OCI-LY7 (cell line): Measurements from ENCODE around the gene GPR27. TPM values are rescaled to one million over a fixed set of nuclear protein-coding genes. Genes with fewer than 3 reads are reported as not detected.

ENCODE experiments used
- BruUV-seq: library from RNA; stranded (reverse); fragments of 400-500 nt; replicated peaks from 2 replicates; lab custom pipeline; 2021; lab: Mats Ljungman, UMichigan
- CTCF ChIA-PET: fragments of 300-600 bp; sonication (Branson Sonifier 250); formaldehyde crosslinking; loops from one replicate; lab custom pipeline; 2022; ENCODE audit warnings: antibody characterized with exemption; ENCODE audit not compliant: unreplicated experiment; lab: Charles Lee
- POLR2A ChIA-PET: fragments of 300-600 bp; sonication (Branson Sonifier 250); formaldehyde crosslinking; loops from one replicate; lab custom pipeline; 2022; ENCODE audit warnings: antibody characterized with exemption; lab: Charles Lee
- DNase-seq: peaks from one replicate; pipeline ENCODE4 v3.0.0-alpha.2; 2015; ENCODE audit warnings: low spot score
- H2AFZ ChIP-seq: fragments of 200-600 bp; sonication (generic), shearing (Covaris generic); 2 replicates; pipeline ENCODE4 v1.6.1; 2014; ENCODE audit warnings: mild to moderate bottlenecking, antibody characterized with exemption, low read length, moderate library complexity
- H3K27ac ChIP-seq: fragments of 200-600 bp; sonication (generic); 2 replicates; pipeline ENCODE4 v1.5.1; 2014; ENCODE audit warnings: mixed run types, low read depth, mild to moderate bottlenecking, moderate library complexity, low read length, inconsistent platforms; ENCODE audit not compliant: poor library complexity, severe bottlenecking
- H3K36me3 ChIP-seq: fragments of 200-600 bp; sonication (generic); 2 replicates; pipeline ENCODE4 v1.6.1; 2014; ENCODE audit warnings: mild to moderate bottlenecking, antibody characterized with exemption, low read length, moderate library complexity, mixed read lengths; ENCODE audit not compliant: insufficient read depth
- H3K4me1 ChIP-seq: fragments of 200-600 bp; sonication (generic); 2 replicates; pipeline ENCODE4 v1.5.1; 2014; ENCODE audit warnings: mild to moderate bottlenecking, low read length; ENCODE audit not compliant: insufficient read depth, poor library complexity, severe bottlenecking
- H3K4me2 ChIP-seq: fragments of 200-600 bp; sonication (generic); 2 replicates; pipeline ENCODE4 v1.6.1; 2014; ENCODE audit warnings: mild to moderate bottlenecking, low read length
- H3K4me3 ChIP-seq: fragments of 200-600 bp; sonication (generic); 2 replicates; pipeline ENCODE4 v1.5.1; 2014; ENCODE audit warnings: mild to moderate bottlenecking, low read depth, low read length; ENCODE audit not compliant: poor library complexity, severe bottlenecking
- H3K79me2 ChIP-seq: fragments of 200-600 bp; sonication (generic); 2 replicates; pipeline ENCODE4 v1.6.1; 2016; ENCODE audit warnings: low read depth, mild to moderate bottlenecking, low read length, moderate library complexity, mixed read lengths; ENCODE audit not compliant: insufficient read depth
- H3K9me2 ChIP-seq: fragments of 200-600 bp; sonication (generic); 2 replicates; pipeline ENCODE4 v1.6.1; 2016; ENCODE audit warnings: mild to moderate bottlenecking, low read length, mixed read lengths; ENCODE audit not compliant: insufficient read depth
- H3K9me3 ChIP-seq: fragments of 200-600 bp; sonication (generic); 2 replicates; pipeline ENCODE4 v1.6.1; 2014; ENCODE audit warnings: mild to moderate bottlenecking, mixed run types, low read length, mixed read lengths
- H4K20me1 ChIP-seq: fragments of 200-600 bp; sonication (generic); 2 replicates; pipeline ENCODE4 v1.6.1; 2014; ENCODE audit warnings: mild to moderate bottlenecking, antibody characterized with exemption, low read length, moderate library complexity, mixed read lengths; ENCODE audit not compliant: insufficient read depth
- CTCF ChIP-seq: fragments of 200-600 bp; sonication (generic); conservative IDR thresholded peaks from 2 replicates; pipeline ENCODE4 v1.5.1; 2014; ENCODE audit warnings: mild to moderate bottlenecking, antibody characterized with exemption, low read length, moderate library complexity, mixed read lengths
- EZH2phosphoT487 ChIP-seq: fragments of 200-600 bp; sonication (generic); IDR thresholded peaks from 2 replicates; pipeline ENCODE4 v1.6.1; 2018; ENCODE audit warnings: low read depth, borderline replicate concordance, mild to moderate bottlenecking, mixed run types, antibody characterized with exemption, low read length, moderate library complexity, mixed read lengths
- intact Hi-C: fragments of 100-400 bp; cut with micrococcal nuclease; formaldehyde crosslinking; loops from one replicate; pipeline ENCODE4 v1.10.0; 2022; ENCODE audit not compliant: unreplicated experiment
- total RNA-seq, 2 experiments: library from RNA; depleted of rRNA in 1 of 2; stranded (reverse); fragments of >200 nt in 1 of 2; shearing (Covaris generic) in 1 of 2; gene quantifications; 2 replicates each; pipeline ENCODE4 v1.2.3, GENCODE V29; 2014 to 2022

GPR27 gene
- total RNA-seq, 2 experiments from 2014 or later, result not detected

- BruUV-seq, result no TSS peak
- H3K79me2 ChIP-seq, result no peaks in the 10 kb centered on the region
- ChIA-PET POLR2A (no interaction called here), CTCF (no interaction called here)
- H3K4me2 ChIP-seq, result no peak overlapping the region
- no peaks in the 10 kb centered on the region for H3K9me2 ChIP-seq
- intact Hi-C loops, result loop anchor here (2.0 to 5.0 kb wide), 2 partner anchors 1113 to 1377 kb away; no protein-coding TSS in a partner anchor
- H3K9me3 ChIP-seq, result no peaks in the 10 kb centered on the region
- H3K36me3 ChIP-seq, result no peaks in the 10 kb centered on the region
- no peak overlapping the region for H2AFZ ChIP-seq
- no peaks in the 10 kb centered on the region for H4K20me1 ChIP-seq
- DNase-seq, result no peak
- no peak for TF ChIP-seq EZH2phosphoT487
- TF ChIP-seq CTCF, result no peak
- H3K4me3 ChIP-seq, result no peak overlapping the region
- no peaks in the 10 kb centered on the region for H3K4me1 ChIP-seq
- H3K27ac ChIP-seq, result no peak overlapping the region
Observed at GRCh38 chr3:71709908-71710511, 43.6 kb upstream of the GPR27 start.

- H3K9me2 ChIP-seq, result no peaks in the 10 kb centered on the region
Observed at GRCh38 chr3:71710906-71711494, 42.7 kb upstream of the GPR27 start.

More at GRCh38 chr3:71710906-71711494, 42.7 kb upstream of the GPR27 start:
- no peak overlapping the region for H3K4me2 ChIP-seq
- no peak for TF ChIP-seq EZH2phosphoT487
- peak; percentile 88 for TF ChIP-seq CTCF
- H3K36me3 ChIP-seq, result no peaks in the 10 kb centered on the region
- no peaks in the 10 kb centered on the region for H3K9me3 ChIP-seq
- H3K79me2 ChIP-seq, result no peaks in the 10 kb centered on the region
- intact Hi-C loops, result loop anchor here (2.0 to 5.0 kb wide), 2 partner anchors 1112 to 1376 kb away; no protein-coding TSS in a partner anchor
- no peak overlapping the region for H3K27ac ChIP-seq
- DNase-seq, result peak; percentile 65
- no peak overlapping the region for H3K4me3 ChIP-seq
- H4K20me1 ChIP-seq, result no peaks in the 10 kb centered on the region
- no TSS peak for BruUV-seq
- H3K4me1 ChIP-seq, result no peaks in the 10 kb centered on the region
- ChIA-PET POLR2A (interaction anchor here (1.0 kb wide), 1 partner anchor 19 kb away, joined by 3 read pairs; no protein-coding TSS in a partner anchor), CTCF (no interaction called here)
- H2AFZ ChIP-seq, result no peak overlapping the region
